Skeletal muscle cell (primary cell): ENCODE measurements around the gene TNN.

Experiments used
- DNase-seq: peaks from one replicate; pipeline ENCODE4 v3.0.0-alpha.2; 2010; ENCODE audit warnings: low read depth
- H3K4me3 ChIP-seq: 2 replicates; pipeline ENCODE4 v1.5.1; 2011; ENCODE audit warnings: low read depth, mild to moderate bottlenecking, control low read depth, low read length, moderate library complexity

The TNN gene

DNA sequence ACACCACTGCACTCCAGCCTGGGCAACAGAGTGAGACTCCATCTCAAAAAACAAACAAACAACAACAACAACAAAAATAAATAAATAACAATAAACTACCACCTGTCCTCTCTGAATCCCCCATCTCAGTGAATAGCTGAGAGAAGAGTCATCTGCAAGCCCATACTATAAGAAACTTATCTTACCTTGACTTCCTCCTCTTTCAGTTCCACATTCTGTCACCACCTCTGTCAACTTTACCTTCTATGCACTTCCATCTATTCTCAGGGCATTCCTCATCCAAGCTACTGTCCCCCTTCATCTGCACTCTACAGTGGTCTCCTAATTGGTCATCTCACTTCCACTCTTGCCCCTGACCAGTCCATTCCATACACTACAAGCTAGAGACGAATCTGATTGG is 66.9 kb downstream of the TNN start:
- H3K4me3 ChIP-seq, result no peak overlapping the region
- no peak for DNase-seq

DNA sequence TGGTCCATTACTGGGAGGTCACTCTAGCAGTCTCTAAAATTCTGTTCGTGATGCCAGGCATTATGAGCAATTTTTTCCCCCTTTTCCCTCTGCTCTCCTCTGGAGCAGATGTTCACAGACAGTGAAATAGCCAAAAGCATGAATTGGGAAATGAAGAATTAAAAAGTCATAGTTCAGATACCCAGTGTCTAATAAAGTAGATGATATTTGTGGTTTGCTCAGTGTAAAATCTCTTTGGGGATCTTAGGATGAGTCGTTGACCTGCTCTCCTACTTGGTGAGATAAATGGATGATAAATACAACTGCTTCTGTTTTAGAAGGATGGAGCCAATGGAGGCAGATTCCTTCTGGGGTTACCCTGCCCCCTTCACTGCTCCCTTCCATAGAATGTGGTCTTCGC is 68.6 kb downstream of the TNN start:
- H3K4me3 ChIP-seq, result no peak overlapping the region
- DNase-seq, result no peak

DNA sequence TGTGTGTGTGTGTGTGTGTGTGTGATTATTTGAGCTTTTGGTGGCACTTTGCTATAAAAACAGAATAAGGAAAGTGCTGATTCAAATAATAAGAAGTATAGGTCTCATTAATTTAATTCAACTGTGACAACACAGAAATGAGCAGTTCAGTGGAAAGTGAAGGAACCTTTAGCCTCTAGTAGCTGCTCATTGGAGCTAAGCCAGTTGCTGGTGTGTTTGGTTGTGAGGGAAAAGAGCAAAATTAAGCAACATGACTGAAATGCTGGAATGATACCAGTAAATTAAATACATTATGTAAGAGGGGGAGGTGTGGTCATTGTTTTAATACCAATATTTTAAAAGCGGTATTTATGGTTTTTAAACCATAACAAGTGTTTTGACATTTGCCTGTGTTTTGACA is 69.7 kb downstream of the TNN start:
- no peak overlapping the region for H3K4me3 ChIP-seq
- no peak for DNase-seq

DNA sequence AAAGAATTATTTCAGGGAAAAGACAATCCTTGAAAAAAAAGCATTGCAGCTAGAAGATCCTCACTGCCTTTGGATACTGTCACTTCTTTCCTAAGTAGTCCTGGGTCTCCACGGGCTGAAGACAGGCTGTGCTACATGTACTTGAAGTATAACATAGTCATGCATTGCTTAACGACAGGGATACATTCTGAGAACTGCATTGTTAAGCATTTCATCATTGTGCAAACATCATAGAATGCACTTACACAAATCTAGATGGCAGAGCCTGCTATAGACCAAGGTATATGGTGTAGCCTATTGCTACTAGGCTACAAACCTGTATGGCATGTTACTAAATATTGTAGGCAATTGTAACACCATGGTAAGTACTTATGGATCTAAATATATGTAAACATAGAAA is 70.9 kb downstream of the TNN start:
- no peak overlapping the region for H3K4me3 ChIP-seq
- no peak for DNase-seq

DNA sequence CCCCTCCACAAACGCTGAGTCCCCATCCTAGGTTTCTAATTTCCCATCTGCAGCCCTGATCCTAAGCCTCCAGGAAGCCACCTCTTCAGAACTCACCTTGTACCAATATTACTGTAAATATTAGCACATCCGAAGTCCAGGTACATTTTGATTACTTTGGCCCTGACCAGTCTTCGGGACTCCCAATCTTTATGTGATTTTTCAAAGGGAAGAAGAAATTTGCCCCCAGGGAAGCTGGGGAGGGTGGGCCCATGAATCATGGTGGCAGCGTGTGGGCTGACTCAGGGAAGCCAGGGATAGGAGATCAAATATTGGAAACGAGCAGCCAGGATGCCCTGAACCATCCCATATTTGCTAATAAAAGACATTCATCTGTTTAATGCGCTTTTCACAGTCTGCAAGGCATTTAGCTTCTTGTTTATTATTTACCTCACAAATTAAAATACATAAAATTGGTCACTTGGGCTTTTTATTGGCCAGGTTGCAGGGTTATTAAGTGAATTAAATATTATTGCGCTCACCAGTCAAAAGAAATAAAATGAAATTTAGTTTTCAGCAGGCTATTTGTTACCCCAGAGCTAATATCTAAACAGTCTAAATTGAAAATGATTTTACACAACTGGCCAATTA is 78.4 kb downstream of the TNN start:
- no peak overlapping the region for H3K4me3 ChIP-seq
- no peak for DNase-seq

DNA sequence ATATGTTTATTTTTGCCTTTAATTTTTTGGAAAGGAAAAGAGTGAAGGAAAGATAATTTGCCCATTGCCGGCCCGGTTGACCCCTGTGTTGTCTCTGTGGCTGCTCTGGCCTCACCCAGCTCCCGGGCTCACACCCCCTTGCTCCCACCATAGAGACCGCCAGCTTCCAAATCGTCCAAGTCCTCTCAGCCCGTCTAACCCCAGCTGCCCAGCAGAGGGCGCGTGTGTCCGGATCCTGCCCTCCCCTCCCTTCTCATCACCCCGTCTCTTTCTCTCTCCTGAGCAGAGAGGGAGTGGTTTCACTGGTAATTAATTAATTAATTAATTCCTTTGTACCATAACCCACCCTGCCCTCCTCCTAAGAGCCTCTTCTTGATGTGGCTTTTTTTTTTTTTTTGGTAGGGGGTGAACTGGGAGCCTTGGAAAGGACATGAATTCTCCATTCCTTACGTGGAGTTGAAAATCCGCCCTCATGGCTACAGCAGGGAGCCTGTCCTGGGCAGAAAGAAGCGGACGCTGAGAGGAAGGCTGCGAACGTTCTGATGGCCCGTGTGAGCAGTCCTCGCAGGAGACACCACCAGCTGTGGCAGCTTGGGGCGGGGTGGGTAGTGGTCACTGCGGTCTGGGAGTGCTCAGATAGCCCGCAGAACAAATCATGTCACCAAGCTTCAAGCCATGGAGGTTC is 79.0 kb downstream of the TNN start:
- no peak for DNase-seq
- no peak overlapping the region for H3K4me3 ChIP-seq

DNA sequence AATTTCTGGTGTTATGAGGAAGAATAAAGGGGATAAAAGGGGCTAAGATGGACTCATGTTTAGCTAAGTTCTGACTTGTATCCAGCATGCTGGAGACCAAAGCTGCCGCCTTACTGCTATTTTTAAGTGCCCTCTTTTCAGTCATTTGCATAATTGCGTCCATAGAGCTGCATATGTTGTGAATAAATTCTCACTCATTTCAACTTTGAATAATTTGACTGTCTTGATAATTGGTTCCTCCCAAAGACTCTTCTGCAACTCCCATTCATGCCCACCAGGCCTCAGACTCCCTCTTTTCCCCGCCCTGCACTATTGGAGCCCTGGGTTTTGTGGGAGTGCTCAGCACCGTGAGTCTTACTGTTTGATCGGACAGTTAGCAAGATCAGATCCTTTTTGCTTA is 79.9 kb downstream of the TNN start:
- no peak overlapping the region for H3K4me3 ChIP-seq
- DNase-seq, result no peak

DNA sequence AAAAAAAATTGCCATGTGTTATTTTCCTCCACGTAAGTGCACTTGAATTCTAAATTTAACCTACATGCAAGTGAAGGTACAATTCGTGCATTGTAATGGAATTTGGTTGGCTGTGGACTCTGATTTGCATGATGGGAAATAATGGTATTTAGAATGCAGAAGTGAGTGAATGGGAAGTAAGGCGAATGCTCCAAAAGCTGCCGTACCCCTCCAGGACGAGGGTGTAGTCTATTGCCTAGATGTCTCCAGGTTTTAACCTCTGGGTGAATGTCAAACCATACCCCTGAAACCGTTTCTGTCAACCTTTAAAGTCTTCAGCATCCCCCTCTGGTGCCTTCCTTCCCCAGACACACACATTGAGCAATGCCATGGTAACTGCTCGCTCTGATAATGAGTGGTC is 80.4 kb downstream of the TNN start:
- no peak for DNase-seq
- H3K4me3 ChIP-seq, result no peak overlapping the region

DNA sequence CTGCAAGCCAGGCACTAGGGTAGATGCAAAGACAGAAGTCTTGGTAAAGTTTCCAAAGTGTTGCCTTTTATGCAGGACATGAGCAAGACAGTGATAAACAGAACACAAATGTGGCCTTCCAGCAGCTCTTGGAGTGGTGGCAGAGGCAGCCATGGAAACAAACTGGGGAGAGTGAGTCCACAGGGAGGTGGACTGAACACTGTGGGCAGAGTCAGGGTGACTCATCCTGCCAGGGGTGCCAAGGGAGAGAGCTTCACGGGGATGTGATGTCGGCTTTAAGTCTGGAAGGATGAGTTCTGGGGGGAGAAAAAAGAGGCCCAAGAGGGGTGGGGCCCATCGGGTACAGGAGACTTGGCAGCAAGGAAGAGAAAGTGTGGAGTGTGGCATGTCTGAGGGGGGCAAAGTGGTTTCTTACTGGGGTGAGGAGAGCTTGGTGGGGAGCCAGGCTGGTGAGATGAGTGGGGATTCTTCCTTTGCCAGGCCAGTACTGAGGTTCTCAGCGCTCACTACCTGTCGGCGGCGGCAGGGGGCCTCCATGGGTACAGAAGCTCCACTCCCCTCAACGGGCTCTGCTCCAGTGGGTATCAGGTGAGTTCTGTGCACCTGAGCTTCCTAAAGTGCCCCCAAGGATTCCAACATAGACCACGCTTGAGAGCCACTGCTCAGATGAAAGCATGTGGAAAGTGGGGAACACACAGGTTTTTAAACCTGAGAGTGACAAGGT is 83.1 kb downstream of the TNN start:
- DNase-seq, result no peak

DNA sequence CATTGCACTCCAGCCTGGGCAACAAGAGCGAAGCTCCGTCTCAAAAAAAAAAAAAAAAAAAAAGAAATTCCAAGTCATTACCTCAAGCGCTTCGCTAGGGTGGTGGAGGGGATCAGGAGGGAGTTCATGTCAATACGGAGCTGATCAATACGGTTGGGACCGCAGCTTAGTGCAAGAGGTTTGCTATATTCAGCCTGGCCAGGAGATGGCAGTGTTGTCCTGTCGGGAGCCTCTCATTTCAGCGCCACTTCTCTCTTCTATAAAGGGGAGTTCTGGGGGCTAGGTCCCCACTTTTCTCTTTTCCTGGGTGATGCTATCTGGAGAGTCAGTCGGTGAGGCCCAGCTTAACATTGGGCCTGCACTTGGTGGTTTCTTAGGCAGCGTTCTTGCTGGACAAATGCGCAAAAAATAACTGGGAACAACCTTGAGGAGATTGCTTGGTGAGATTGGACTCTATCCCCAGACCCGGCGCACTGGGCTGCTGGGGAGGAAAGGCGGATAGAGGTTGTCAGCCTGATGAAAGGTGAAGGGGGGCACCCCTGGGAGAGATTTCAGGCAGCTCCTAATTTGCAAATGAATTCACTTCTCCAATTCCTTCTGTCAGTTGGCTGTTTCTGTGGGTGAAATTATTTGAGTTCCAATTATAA is 84.5 kb downstream of the TNN start:
- H3K4me3 ChIP-seq, result no peak overlapping the region
- no peak for DNase-seq

More for the DNA sequence above, 83.1 kb downstream of the TNN start:
- H3K4me3 ChIP-seq, result no peak overlapping the region

DNA sequence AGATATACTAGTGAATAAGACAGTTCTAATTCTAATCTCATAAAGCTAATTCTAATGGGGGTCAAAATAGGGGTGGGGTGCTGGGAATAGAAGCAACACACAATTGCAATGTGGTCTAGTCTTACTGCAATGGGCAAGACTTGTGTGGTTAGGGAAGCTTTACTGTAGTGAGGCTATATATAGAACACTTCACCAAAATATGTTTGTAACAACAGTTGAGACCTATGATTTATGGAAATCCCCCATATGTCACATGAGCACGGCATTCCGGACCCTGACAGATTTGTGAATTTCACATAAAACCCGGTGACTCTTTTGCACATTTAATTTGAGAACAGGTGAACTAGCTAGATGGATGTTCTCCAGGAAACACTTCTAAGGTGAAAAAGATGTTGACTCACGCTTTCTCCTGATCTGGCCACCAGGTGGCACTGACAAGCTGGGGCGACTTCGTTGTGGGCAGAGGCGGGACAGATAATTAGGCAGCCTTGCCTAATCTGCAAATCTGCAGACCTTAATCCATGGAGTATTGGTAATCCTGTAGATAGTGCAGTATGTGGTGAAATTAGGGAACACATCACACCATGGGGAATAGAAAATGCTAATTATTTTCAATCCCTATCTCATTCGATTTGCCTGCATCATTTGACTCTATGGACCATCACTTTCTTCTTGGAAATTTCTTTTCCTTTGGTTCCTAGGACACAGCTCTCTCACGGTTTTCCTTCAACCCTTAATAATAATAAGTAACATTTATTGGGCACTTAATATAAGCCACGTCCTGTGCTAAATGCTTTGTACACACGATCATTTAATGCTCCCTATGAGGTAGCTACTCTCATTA is 87.2 kb downstream of the TNN start:
- no peak for DNase-seq
- no peak overlapping the region for H3K4me3 ChIP-seq

DNA sequence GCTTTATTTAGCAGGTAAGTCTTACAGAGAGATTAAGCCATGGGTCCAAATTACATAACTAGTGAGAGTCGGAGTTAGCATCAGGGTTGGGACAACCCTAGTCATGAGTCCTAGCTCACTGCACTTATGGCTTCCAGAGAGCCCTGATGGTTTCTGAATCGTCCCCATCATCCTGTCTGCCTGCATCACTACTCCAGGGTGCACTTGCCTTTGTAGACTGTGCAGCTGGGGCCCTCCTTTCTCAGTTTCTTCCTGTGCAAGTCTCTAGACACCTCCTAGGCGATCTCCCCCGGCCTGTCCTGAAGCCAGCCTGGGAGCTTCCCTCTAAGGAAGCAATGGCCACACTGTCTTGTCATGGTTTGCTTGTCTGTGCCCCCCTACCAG is 87.8 kb downstream of the TNN start:
- DNase-seq, result no peak
- no peak overlapping the region for H3K4me3 ChIP-seq

DNA sequence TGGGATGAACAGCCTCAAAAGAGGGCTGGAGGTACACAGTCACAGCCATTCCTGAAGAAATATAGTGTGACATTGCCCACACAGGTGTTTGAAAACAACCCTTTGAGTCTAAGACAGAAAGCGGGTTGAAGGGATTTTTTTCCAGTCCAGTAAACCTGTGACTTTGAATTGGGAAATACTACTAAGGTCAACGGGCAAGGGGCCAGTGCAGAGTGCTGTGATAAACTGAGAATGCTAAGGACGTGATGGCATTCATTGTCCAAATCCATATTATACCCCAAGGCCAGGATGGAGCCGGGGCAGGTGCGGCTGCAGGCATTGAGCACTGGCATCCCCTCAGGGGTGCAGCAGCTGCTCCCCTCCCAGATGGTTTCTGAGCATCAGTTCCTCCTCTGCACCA is 88.3 kb downstream of the TNN start:
- no peak for DNase-seq
- no peak overlapping the region for H3K4me3 ChIP-seq

DNA sequence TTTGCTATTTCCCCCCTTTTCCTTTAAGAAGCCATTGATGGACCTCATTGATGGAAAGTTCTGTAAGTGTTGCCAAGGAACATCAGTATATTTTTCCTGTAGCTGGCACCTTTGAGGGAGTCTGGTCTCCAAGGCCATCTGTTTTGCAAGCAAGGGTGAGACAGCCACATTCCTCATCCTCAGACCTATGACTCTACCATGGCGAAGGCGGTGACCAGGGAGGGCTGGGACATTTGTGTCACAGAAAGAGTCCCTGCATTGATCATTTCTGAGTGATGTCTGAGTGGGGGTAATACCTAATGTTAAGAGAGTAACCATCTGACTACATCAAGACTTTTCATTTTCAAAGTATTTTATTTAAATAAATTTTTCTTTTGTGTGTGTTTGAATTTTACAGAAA is 89.6 kb downstream of the TNN start:
- no peak for DNase-seq

DNA sequence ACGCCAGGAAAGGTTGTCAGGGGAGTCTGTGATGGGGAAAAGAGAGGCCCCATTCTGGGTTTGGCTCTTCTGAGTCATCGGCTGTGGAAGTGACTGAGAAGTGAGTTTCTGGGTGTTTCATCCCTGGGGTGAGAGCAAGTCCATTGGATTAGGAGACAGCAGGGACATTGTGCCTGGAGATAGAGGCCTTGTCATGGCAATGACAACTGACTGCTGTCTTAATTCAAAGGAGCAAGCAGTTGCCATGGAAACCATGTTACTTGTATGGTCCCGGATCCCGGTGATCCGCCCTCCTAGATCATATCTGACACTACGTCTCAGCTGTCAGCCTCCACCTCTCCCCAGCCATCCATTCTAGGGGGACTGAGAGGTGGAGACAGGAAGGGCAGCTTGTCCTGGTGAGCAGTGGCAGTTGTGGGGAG is 90.5 kb downstream of the TNN start:
- DNase-seq, result no peak
- no peak overlapping the region for H3K4me3 ChIP-seq

More for the DNA sequence above, 89.6 kb downstream of the TNN start:
- H3K4me3 ChIP-seq, result no peak overlapping the region

DNA sequence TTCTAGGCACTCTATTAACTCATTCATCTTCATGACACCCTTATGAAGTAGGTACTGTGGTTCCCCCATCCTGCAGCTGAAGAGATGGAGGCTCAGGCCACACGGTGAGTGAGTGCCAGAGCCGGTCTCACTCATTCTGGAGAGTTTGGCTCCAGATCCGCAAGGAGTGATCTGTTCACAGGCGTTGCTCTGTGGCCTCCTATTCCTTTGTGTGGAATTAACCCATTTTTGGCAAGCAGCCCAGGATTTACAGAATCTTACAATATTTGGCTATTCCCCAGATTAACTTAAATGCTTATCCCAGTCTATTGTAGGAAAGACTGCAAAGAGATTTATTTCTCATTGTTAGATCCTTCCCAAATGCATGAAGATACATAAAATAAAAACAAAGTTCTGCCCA is 95.3 kb downstream of the TNN start:
- DNase-seq, result no peak
- H3K4me3 ChIP-seq, result no peak overlapping the region

DNA sequence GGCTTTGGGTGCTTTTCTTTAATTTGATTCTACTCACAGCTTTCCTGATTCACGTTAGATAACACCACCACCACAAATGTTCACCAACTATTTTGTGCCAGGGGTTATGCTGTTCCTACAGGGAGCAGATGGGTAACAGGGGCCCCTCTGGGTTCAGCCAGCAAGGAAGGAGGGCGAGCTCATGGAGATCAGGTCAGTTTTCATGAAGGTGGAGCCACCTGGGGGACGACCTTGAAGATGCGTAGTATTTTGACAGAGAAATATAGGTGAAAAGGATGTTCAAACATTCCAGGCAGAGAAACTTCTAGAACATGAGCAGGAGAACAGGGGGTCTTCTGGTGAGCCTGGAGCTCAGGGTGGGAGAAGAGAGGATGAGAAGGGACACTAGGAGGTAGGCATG is 96.1 kb downstream of the TNN start:
- DNase-seq, result no peak
- H3K4me3 ChIP-seq, result no peak overlapping the region

DNA sequence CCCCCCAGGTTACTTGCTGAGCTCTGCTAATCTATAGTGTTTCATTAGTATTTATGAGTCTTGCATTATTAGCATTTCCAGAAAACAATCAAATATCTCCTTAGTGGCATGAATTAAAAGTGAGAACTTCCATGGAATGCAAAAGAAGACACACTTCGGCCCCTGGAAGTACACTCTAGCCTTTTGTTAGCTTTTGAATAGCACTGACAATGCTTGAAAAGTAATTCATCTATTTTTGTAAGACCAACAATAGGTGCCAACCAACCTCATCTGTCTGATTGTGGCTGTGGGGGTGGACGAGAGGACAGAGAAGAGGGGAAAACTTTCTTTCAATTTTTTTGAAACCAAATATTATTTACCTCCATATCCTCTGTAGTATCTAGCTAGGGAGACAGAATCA is 97.1 kb downstream of the TNN start:
- H3K4me3 ChIP-seq, result no peak overlapping the region
- DNase-seq, result no peak

DNA sequence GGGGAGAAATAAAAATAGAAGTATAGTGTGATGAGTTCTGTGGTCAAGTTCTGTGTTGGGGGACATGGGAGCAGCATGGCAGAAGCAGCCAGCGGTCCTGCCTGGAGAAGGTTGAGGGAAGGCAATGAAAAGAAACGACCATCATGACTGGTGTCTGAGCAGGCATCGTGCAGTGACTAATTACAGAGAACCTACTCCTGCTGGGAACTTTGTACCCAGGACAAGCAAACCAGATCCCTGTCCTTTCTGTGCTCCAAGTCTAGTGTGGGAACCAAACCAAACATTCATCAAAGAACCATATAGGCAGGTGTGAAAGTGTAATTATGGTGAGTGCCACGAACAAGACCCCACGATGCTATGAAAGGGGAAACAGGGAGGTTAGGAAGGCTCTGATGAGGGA is 99.1 kb downstream of the TNN start:
- DNase-seq, result no peak
- no peak overlapping the region for H3K4me3 ChIP-seq

DNA sequence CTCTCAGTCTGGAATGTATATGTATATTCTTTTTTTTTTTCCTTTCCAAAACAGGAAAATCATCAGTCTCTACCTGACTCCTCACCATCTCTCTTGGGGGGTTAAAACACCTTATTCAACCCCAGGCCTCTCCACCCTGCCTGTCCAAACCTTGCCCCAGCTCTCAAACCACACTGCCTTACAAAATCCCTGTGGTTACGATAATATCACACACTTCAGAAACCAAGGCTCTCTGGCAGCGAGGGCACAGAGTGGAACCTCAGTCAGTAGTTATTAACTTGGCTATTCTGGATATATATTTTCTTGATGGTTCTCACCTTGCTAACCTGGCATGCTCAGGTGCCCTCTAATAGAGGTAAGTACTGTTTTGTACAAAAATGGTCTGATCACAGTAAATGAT is 100.2 kb downstream of the TNN start:
- no peak overlapping the region for H3K4me3 ChIP-seq
- DNase-seq, result no peak
